Neural progenitor cell (in vitro differentiated cells): ENCODE data around the gene AK1. TPM values are rescaled to one million over a fixed set of nuclear protein-coding genes. Genes with fewer than 3 reads are reported as not detected.

Experiments used
- DNase-seq: peaks from one replicate; pipeline ENCODE4 v3.0.0-alpha.2; 2016; ENCODE audit warnings: low spot score
- H2AFZ ChIP-seq: fragments of 200-600 bp; sonication (generic); replicated peaks from 2 replicates; pipeline ENCODE4 v1.6.1; 2016; ENCODE audit warnings: antibody characterized with exemption
- H3F3A ChIP-seq: fragments of 200-600 bp; sonication (generic); 2 replicates; pipeline ENCODE4 v1.6.1; 2016; ENCODE audit warnings: antibody characterized with exemption, low read depth
- H3K27ac ChIP-seq: fragments of 200-600 bp; sonication (generic); 2 replicates; pipeline ENCODE4 v1.5.1; 2016; ENCODE audit warnings: mild to moderate bottlenecking
- H3K27me3 ChIP-seq: fragments of 200-600 bp; sonication (generic); 2 replicates; pipeline ENCODE4 v1.6.1; 2016; ENCODE audit warnings: mild to moderate bottlenecking, moderate library complexity
- H3K36me3 ChIP-seq: fragments of 200-600 bp; sonication (generic); 2 replicates; pipeline ENCODE4 v1.5.1; 2016
- H3K4me1 ChIP-seq: fragments of 200-600 bp; sonication (generic); 2 replicates; pipeline ENCODE4 v1.6.1; 2016; ENCODE audit warnings: mixed run types
- H3K4me2 ChIP-seq: fragments of 200-600 bp; sonication (generic); 2 replicates; pipeline ENCODE4 v1.6.1; 2016
- H3K4me3 ChIP-seq: fragments of 200-600 bp; sonication (generic); 2 replicates; pipeline ENCODE4 v1.5.1; 2016
- H3K79me2 ChIP-seq: fragments of 200-600 bp; sonication (generic); 2 replicates; pipeline ENCODE4 v1.6.1; 2016; ENCODE audit warnings: low read depth
- H3K9ac ChIP-seq: fragments of 200-600 bp; sonication (generic); 2 replicates; pipeline ENCODE4 v1.6.1; 2016
- H3K9me3 ChIP-seq: fragments of 200-600 bp; sonication (generic); 2 replicates; pipeline ENCODE4 v1.5.1; 2016; ENCODE audit warnings: low read depth
- H4K20me1 ChIP-seq: fragments of 200-600 bp; sonication (generic); 2 replicates; pipeline ENCODE4 v1.6.1; 2016; ENCODE audit warnings: low read depth
- H3K27ac Mint-ChIP-seq: 3 replicates; pipeline ENCODE4 v1.8.0; 2021; ENCODE audit warnings: mixed read lengths
- H3K27me3 Mint-ChIP-seq: 2 replicates; pipeline ENCODE4 v1.8.0; 2022; ENCODE audit warnings: low read depth, mild to moderate bottlenecking, inconsistent platforms, moderate library complexity, mixed read lengths; ENCODE audit not compliant: insufficient read depth
- H3K36me3 Mint-ChIP-seq: 3 replicates; pipeline ENCODE4 v1.8.0; 2021; ENCODE audit warnings: mixed read lengths
- H3K4me1 Mint-ChIP-seq: 3 replicates; pipeline ENCODE4 v1.8.0; 2021; ENCODE audit warnings: mixed read lengths
- H3K4me3 Mint-ChIP-seq: 3 replicates; pipeline ENCODE4 v1.8.0; 2021; ENCODE audit warnings: mild to moderate bottlenecking, moderate library complexity, mixed read lengths
- H3K9me3 Mint-ChIP-seq: 3 replicates; pipeline ENCODE4 v1.8.0; 2020; ENCODE audit warnings: mixed read lengths
- CTCF ChIP-seq: fragments of 200-600 bp; sonication (generic); IDR thresholded peaks from 2 replicates; pipeline ENCODE4 v1.5.1; 2017; ENCODE audit warnings: antibody characterized with exemption, mild to moderate bottlenecking
- EZH2 ChIP-seq: fragments of 200-600 bp; sonication (generic); IDR thresholded peaks from 2 replicates; pipeline ENCODE4 v1.6.1; 2017; ENCODE audit warnings: antibody characterized with exemption, mild to moderate bottlenecking, moderate library complexity
- EZH2phosphoT487 ChIP-seq: fragments of 200-600 bp; sonication (generic); IDR thresholded peaks from 2 replicates; pipeline ENCODE4 v1.6.1; 2017; ENCODE audit warnings: antibody characterized with exemption
- total RNA-seq: library from RNA; depleted of rRNA; stranded (reverse); fragments of >200 nt; gene quantifications from 2 replicates; pipeline ENCODE4 v1.2.3, GENCODE V29; 2015; ENCODE audit warnings: low replicate concordance

Gene AK1
- total RNA-seq, 1 donor from 2014 or later: 25.6 TPM

DNA sequence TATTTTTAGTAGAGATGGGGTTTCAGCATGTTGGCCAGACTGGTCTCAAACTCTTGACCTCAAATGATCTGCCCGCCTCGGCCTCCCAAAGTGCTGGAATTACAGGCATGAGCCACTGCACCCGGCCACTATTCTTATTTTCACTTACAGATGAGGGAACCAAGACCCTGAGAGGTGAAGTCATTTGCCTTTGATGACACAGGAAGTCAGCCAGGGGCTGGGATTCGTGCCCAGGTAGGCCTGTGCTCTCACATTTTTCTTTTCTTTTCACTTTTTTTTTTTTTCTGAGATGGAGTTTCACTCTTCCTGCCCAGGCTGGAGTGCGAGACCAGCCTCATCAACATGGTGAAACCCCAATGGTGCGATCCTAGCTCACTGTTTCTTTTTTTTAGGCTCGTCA is 45.2 kb downstream of the AK1 start:
- Mint-ChIP-seq H3K36me3 (no peaks in the 10 kb centered on the region), H3K4me1 (peaks cover 27% of the 10 kb centered on the region), H3K4me3 (no peak overlapping the region), H3K27ac (no peak overlapping the region), H3K9me3 (no peaks in the 10 kb centered on the region), H3K27me3 (peaks cover 2% of the 10 kb centered on the region)
- Histone ChIP-seq H3F3A (peaks cover 14% of the 10 kb centered on the region), H3K36me3 (no peaks in the 10 kb centered on the region), H4K20me1 (no peaks in the 10 kb centered on the region), H3K9me3 (no peaks in the 10 kb centered on the region), H3K27ac (no peak overlapping the region), H3K27me3 (peaks cover 10% of the 10 kb centered on the region), H3K9ac (no peak overlapping the region), H3K4me1 (peaks cover 12% of the 10 kb centered on the region), H3K4me2 (no peak overlapping the region), H3K79me2 (no peaks in the 10 kb centered on the region), H2AFZ (no peak overlapping the region), H3K4me3 (no peak overlapping the region)
- no peak for DNase-seq
- TF ChIP-seq CTCF (no peak), EZH2phosphoT487 (no peak), EZH2 (no peak)

GRCh38 chr9:127829205-127829906 is 48.1 kb downstream of the AK1 start:
- Mint-ChIP-seq H3K27me3 (peaks cover 8% of the 10 kb centered on the region), H3K36me3 (no peaks in the 10 kb centered on the region), H3K27ac (peak overlapping the region; percentile 37), H3K4me1 (peaks cover 28% of the 10 kb centered on the region), H3K4me3 (peak overlapping the region; percentile 21), H3K9me3 (no peaks in the 10 kb centered on the region)
- H3F3A ChIP-seq: peaks cover 26% of the 10 kb centered on the region
- no peak for DNase-seq
- peaks cover 27% of the 10 kb centered on the region for H3K27me3 ChIP-seq
- no peak overlapping the region for H3K27ac ChIP-seq
- no peaks in the 10 kb centered on the region for H3K79me2 ChIP-seq
- H3K4me3 ChIP-seq: no peak overlapping the region
- H3K4me1 ChIP-seq: peaks cover 4% of the 10 kb centered on the region
- H3K4me2 ChIP-seq: peak overlapping the region; percentile 74
- no peak overlapping the region for H3K9ac ChIP-seq
- H3K36me3 ChIP-seq: no peaks in the 10 kb centered on the region
- no peak overlapping the region for H2AFZ ChIP-seq
- TF ChIP-seq EZH2phosphoT487 (no peak), CTCF (no peak), EZH2 (no peak)
- H4K20me1 ChIP-seq: no peaks in the 10 kb centered on the region
- H3K9me3 ChIP-seq: no peaks in the 10 kb centered on the region

DNA sequence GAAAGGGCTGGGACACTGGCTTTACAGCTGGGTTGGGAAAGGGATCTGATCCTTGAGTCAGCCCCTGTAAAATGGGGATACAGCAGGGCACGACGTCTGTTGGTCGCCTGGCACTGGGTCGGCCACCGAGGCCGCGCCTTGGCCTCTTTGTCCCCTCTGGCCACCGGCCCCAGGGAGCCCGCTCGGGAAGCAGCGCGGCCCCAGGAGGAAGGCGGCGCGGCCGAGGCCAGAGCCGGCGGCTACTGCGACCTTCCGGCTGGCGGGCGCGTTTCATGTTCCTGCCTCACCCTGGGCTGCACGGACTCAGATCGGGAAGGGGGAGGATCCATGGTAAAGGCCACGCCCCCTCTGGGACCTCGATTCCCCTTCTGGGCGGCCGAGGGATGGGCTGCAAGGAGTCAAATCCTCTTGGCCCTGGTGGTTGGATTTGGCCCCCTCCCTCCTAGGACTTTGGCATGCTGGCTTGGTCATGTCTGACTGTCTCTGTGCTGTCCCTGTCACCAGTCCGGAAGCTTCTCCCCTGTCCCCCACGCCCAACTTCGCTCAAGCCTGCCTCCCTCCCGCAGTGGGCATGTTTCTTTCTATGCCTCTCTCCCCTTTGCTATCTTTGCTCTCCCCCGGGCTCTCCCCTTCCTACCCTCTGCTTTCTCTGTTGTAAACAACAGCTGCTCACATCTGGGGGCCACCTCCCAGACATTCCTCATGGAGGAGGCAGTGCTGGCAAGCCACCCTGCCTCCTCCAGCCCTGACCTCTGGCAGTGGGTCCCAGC is 49.0 kb downstream of the AK1 start:
- H3K4me3 Mint-ChIP-seq: peak overlapping the region; percentile 60
- no peaks in the 10 kb centered on the region for H3K9me3 ChIP-seq
- H4K20me1 ChIP-seq: no peaks in the 10 kb centered on the region
- H3K27me3 ChIP-seq: peaks cover 27% of the 10 kb centered on the region
- H3K27ac Mint-ChIP-seq: no peak overlapping the region
- H3K4me1 Mint-ChIP-seq: peaks cover 28% of the 10 kb centered on the region
- H3K27ac ChIP-seq: no peak overlapping the region
- H3K9me3 Mint-ChIP-seq: no peaks in the 10 kb centered on the region
- H3K36me3 ChIP-seq: no peaks in the 10 kb centered on the region
- peaks cover 26% of the 10 kb centered on the region for H3F3A ChIP-seq
- H3K36me3 Mint-ChIP-seq: no peaks in the 10 kb centered on the region
- H3K79me2 ChIP-seq: no peaks in the 10 kb centered on the region
- DNase-seq: peak; percentile 96
- peak overlapping the region; percentile 38 for H3K4me3 ChIP-seq
- peak overlapping the region; percentile 74 for H3K4me2 ChIP-seq
- peak overlapping the region; percentile 35 for H2AFZ ChIP-seq
- H3K27me3 Mint-ChIP-seq: peaks cover 8% of the 10 kb centered on the region
- TF ChIP-seq EZH2 (no peak), CTCF (no peak)
- peaks cover 4% of the 10 kb centered on the region for H3K4me1 ChIP-seq
- H3K9ac ChIP-seq: no peak overlapping the region
